Fibroblast of skin of left quadriceps (primary cell): ENCODE data around the gene BTBD9.

Experiments
- DNase-seq, 2 experiments: peaks; one replicate each; pipeline ENCODE4 v3.0.0-alpha.2; 2013; ENCODE audit warnings: low read depth in 2 of 2

BTBD9 gene

GRCh38 chr6:38177882-38178583, 461.7 kb downstream of the BTBD9 start:
- DNase-seq = no peak

- DNase-seq = no peak
Observed at GRCh38 chr6:38176797-38177751, 462.7 kb downstream of the BTBD9 start.

- no peak for DNase-seq
Observed at GRCh38 chr6:38175786-38176185, 463.9 kb downstream of the BTBD9 start.

- DNase-seq = no peak
Observed at GRCh38 chr6:38174806-38175495, 464.8 kb downstream of the BTBD9 start.

GRCh38 chr6:38174315-38174714, 465.4 kb downstream of the BTBD9 start:
- DNase-seq = no peak

- no peak for DNase-seq
Observed at GRCh38 chr6:38173909-38174308, 465.8 kb downstream of the BTBD9 start.

- DNase-seq = no peak
Observed at GRCh38 chr6:38172739-38173410, 466.9 kb downstream of the BTBD9 start.

- DNase-seq = no peak
Observed at GRCh38 chr6:38171997-38172738, 467.6 kb downstream of the BTBD9 start.

GRCh38 chr6:38170666-38171355, 468.9 kb downstream of the BTBD9 start:
- no peak for DNase-seq

GRCh38 chr6:38169977-38170526, 469.7 kb downstream of the BTBD9 start:
- DNase-seq = no peak

- DNase-seq = no peak
Observed at GRCh38 chr6:38169221-38169976, 470.3 kb downstream of the BTBD9 start.

- no peak for DNase-seq
Observed at GRCh38 chr6:38168699-38169098, 471.0 kb downstream of the BTBD9 start.

GRCh38 chr6:38168126-38168525, 471.6 kb downstream of the BTBD9 start:
- DNase-seq = no peak

GRCh38 chr6:38167598-38167997, 472.1 kb downstream of the BTBD9 start:
- DNase-seq = no peak

- DNase-seq = no peak
Observed at GRCh38 chr6:38166411-38167240, 473.1 kb downstream of the BTBD9 start.

GRCh38 chr6:38164671-38165108, 475.0 kb downstream of the BTBD9 start:
- no peak for DNase-seq

GRCh38 chr6:38164131-38164481, 475.6 kb downstream of the BTBD9 start:
- no peak for DNase-seq
